ENCODE data around the gene SF3B1.

- TF ChIP-seq POLR2A (IDR thresholded peaks at IDR 0.05) (no peak), POLR2AphosphoS5 (IDR thresholded peaks at IDR 0.05; ENCODE audit: insufficient read depth in 1 of 2, low read depth in 1 of 2) (no peak)
Observed at GRCh38 chr2:197472166-197472565, 37.3 kb upstream of the SF3B1 start.

All from vagina (tissue), 2 donors.